HUES6 (cell line): ENCODE data around the gene VGLL2.

ENCODE experiments used
- H3K27ac ChIP-seq: 2 replicates; pipeline ENCODE4 v1.7.0; 2013; ENCODE audit warnings: low read depth, mild to moderate bottlenecking, low read length, inconsistent platforms
- H3K27me3 ChIP-seq: 2 replicates; pipeline ENCODE4 v1.6.1; 2013; ENCODE audit warnings: low read length; ENCODE audit not compliant: control insufficient read depth, insufficient read depth
- H3K36me3 ChIP-seq: 2 replicates; pipeline ENCODE4 v1.6.1; 2013; ENCODE audit warnings: low read length; ENCODE audit not compliant: control insufficient read depth, insufficient read depth
- H3K4me1 ChIP-seq: 2 replicates; pipeline ENCODE4 v1.6.1; 2013; ENCODE audit warnings: low read length; ENCODE audit not compliant: control insufficient read depth, insufficient read depth
- H3K4me3 ChIP-seq: 2 replicates; pipeline ENCODE4 v1.5.1; 2013; ENCODE audit warnings: low read depth, low read length
- H3K9ac ChIP-seq: one replicate; pipeline ENCODE4 v1.6.1; 2013; ENCODE audit warnings: mild to moderate bottlenecking, low read length
- H3K9me3 ChIP-seq: 2 replicates; pipeline ENCODE4 v1.6.1; 2013; ENCODE audit warnings: low read depth, low read length; ENCODE audit not compliant: control insufficient read depth, insufficient read depth

Gene VGLL2

GRCh38 chr6:117290173-117290846, 25.0 kb downstream of the VGLL2 start:
- Histone ChIP-seq H3K36me3 (no peaks in the 10 kb centered on the region), H3K9me3 (no peaks in the 10 kb centered on the region)

GRCh38 chr6:117298941-117299340, 33.6 kb downstream of the VGLL2 start:
- Histone ChIP-seq H3K4me1 (no peaks in the 10 kb centered on the region), H3K27ac (no peak overlapping the region), H3K36me3 (no peaks in the 10 kb centered on the region), H3K4me3 (no peak overlapping the region), H3K27me3 (no peaks in the 10 kb centered on the region), H3K9ac (no peak overlapping the region), H3K9me3 (no peaks in the 10 kb centered on the region)

More at GRCh38 chr6:117290173-117290846, 25.0 kb downstream of the VGLL2 start:
- Histone ChIP-seq H3K4me1 (no peaks in the 10 kb centered on the region), H3K27me3 (no peaks in the 10 kb centered on the region), H3K27ac (no peak overlapping the region), H3K9ac (no peak overlapping the region), H3K4me3 (no peak overlapping the region)

GRCh38 chr6:117303323-117303722, 38.0 kb downstream of the VGLL2 start:
- Histone ChIP-seq H3K27me3 (no peaks in the 10 kb centered on the region), H3K27ac (no peak overlapping the region), H3K36me3 (no peaks in the 10 kb centered on the region), H3K9ac (no peak overlapping the region), H3K4me3 (no peak overlapping the region), H3K4me1 (no peaks in the 10 kb centered on the region), H3K9me3 (no peaks in the 10 kb centered on the region)

GRCh38 chr6:117304446-117304845, 39.1 kb downstream of the VGLL2 start:
- Histone ChIP-seq H3K36me3 (no peaks in the 10 kb centered on the region), H3K27ac (no peak overlapping the region), H3K27me3 (no peaks in the 10 kb centered on the region), H3K9ac (no peak overlapping the region), H3K4me1 (no peaks in the 10 kb centered on the region), H3K4me3 (no peak overlapping the region), H3K9me3 (no peaks in the 10 kb centered on the region)

- H3K36me3 ChIP-seq = no peaks in the 10 kb centered on the region
- no peaks in the 10 kb centered on the region for H3K9me3 ChIP-seq
- H3K9ac ChIP-seq = no peak overlapping the region
- no peaks in the 10 kb centered on the region for H3K4me1 ChIP-seq
- H3K27ac ChIP-seq = no peak overlapping the region
- H3K27me3 ChIP-seq = no peaks in the 10 kb centered on the region
- H3K4me3 ChIP-seq = no peak overlapping the region
These were observed 41.0 kb downstream of the VGLL2 start for GRCh38 chr6:117306227-117306790.

- no peaks in the 10 kb centered on the region for H3K36me3 ChIP-seq
- no peaks in the 10 kb centered on the region for H3K9me3 ChIP-seq
- H3K27me3 ChIP-seq = no peaks in the 10 kb centered on the region
- no peak overlapping the region for H3K9ac ChIP-seq
- H3K4me1 ChIP-seq = no peaks in the 10 kb centered on the region
- no peak overlapping the region for H3K27ac ChIP-seq
- no peak overlapping the region for H3K4me3 ChIP-seq
These were observed 42.3 kb downstream of the VGLL2 start for GRCh38 chr6:117307655-117308054.

- no peak overlapping the region for H3K4me3 ChIP-seq
These were observed 43.7 kb downstream of the VGLL2 start for GRCh38 chr6:117309069-117309468.

GRCh38 chr6:117309611-117310010, 44.3 kb downstream of the VGLL2 start:
- Histone ChIP-seq H3K4me3 (no peak overlapping the region), H3K36me3 (no peaks in the 10 kb centered on the region), H3K27me3 (no peaks in the 10 kb centered on the region), H3K27ac (no peak overlapping the region), H3K9ac (no peak overlapping the region), H3K4me1 (no peaks in the 10 kb centered on the region), H3K9me3 (no peaks in the 10 kb centered on the region)

More at GRCh38 chr6:117309069-117309468, 43.7 kb downstream of the VGLL2 start:
- Histone ChIP-seq H3K9me3 (no peaks in the 10 kb centered on the region), H3K9ac (no peak overlapping the region), H3K36me3 (no peaks in the 10 kb centered on the region), H3K27ac (no peak overlapping the region), H3K27me3 (no peaks in the 10 kb centered on the region), H3K4me1 (no peaks in the 10 kb centered on the region)

- Histone ChIP-seq H3K4me1 (no peaks in the 10 kb centered on the region), H3K27ac (no peak overlapping the region), H3K36me3 (no peaks in the 10 kb centered on the region), H3K9ac (no peak overlapping the region), H3K27me3 (no peaks in the 10 kb centered on the region), H3K9me3 (no peaks in the 10 kb centered on the region), H3K4me3 (no peak overlapping the region)
These were observed 46.0 kb downstream of the VGLL2 start for GRCh38 chr6:117311310-117311709.

- Histone ChIP-seq H3K36me3 (no peaks in the 10 kb centered on the region), H3K9me3 (no peaks in the 10 kb centered on the region), H3K9ac (no peak overlapping the region), H3K4me1 (no peaks in the 10 kb centered on the region), H3K27me3 (no peaks in the 10 kb centered on the region), H3K4me3 (no peak overlapping the region), H3K27ac (no peak overlapping the region)
These were observed 46.4 kb downstream of the VGLL2 start for GRCh38 chr6:117311726-117312125.

GRCh38 chr6:117317261-117317660, 51.9 kb downstream of the VGLL2 start:
- Histone ChIP-seq H3K4me3 (no peak overlapping the region), H3K27me3 (no peaks in the 10 kb centered on the region), H3K4me1 (no peaks in the 10 kb centered on the region), H3K27ac (no peak overlapping the region), H3K9ac (no peak overlapping the region), H3K36me3 (no peaks in the 10 kb centered on the region), H3K9me3 (no peaks in the 10 kb centered on the region)
